Mesendoderm (in vitro differentiated cells): Measurements from ENCODE around the gene LYRM4.
A peak's percentile ranks its signal among the peaks of the same experiment; 100 is the strongest.

ENCODE experiments used
- DNase-seq: peaks from one replicate; pipeline ENCODE4 v3.0.0; 2013
- H2AK5ac ChIP-seq: 2 replicates; pipeline ENCODE4 v1.6.1; 2013; ENCODE audit warnings: low read length, inconsistent platforms
- H2BK120ac ChIP-seq: 2 replicates; pipeline ENCODE4 v1.6.1; 2013; ENCODE audit warnings: low read depth, mild to moderate bottlenecking, low read length, moderate library complexity, mixed read lengths
- H2BK15ac ChIP-seq: replicated peaks from 2 replicates; pipeline ENCODE4 v1.6.1; 2013; ENCODE audit warnings: low read depth, mild to moderate bottlenecking, moderate library complexity
- H2BK5ac ChIP-seq: 2 replicates; pipeline ENCODE4 v1.6.1; 2013; ENCODE audit warnings: low read length, inconsistent platforms
- H3K18ac ChIP-seq: 2 replicates; pipeline ENCODE4 v1.6.1; 2013; ENCODE audit warnings: mild to moderate bottlenecking, low read length, mixed read lengths
- H3K23ac ChIP-seq: one replicate; pipeline ENCODE4 v1.6.1; 2013; ENCODE audit warnings: low read length
- H3K27ac ChIP-seq: 2 replicates; pipeline ENCODE4 v1.5.1; 2013; ENCODE audit warnings: low read depth, mild to moderate bottlenecking, inconsistent platforms, low read length, moderate library complexity
- H3K27me3 ChIP-seq: 2 replicates; pipeline ENCODE4 v1.6.1; 2013; ENCODE audit warnings: low read length, control low read depth, mild to moderate bottlenecking, inconsistent platforms; ENCODE audit not compliant: insufficient read depth, poor library complexity
- H3K36me3 ChIP-seq: 2 replicates; pipeline ENCODE4 v1.6.1; 2013; ENCODE audit warnings: low read length, inconsistent platforms; ENCODE audit not compliant: control insufficient read depth, insufficient read depth
- H3K4ac ChIP-seq: one replicate; pipeline ENCODE4 v1.6.1; 2013; ENCODE audit warnings: low read depth, mild to moderate bottlenecking, low read length, moderate library complexity
- H3K4me1 ChIP-seq: 2 replicates; pipeline ENCODE4 v1.6.1; 2013; ENCODE audit warnings: low read depth, low read length, inconsistent platforms; ENCODE audit not compliant: control insufficient read depth
- H3K4me2 ChIP-seq: 2 replicates; pipeline ENCODE4 v1.6.1; 2013; ENCODE audit warnings: low read length
- H3K4me3 ChIP-seq: 2 replicates; pipeline ENCODE4 v1.5.1; 2013; ENCODE audit warnings: mild to moderate bottlenecking, low read length
- H3K56ac ChIP-seq: one replicate; pipeline ENCODE4 v1.6.1; 2013; ENCODE audit warnings: low read length
- H3K79me1 ChIP-seq: 2 replicates; pipeline ENCODE4 v1.6.1; 2013; ENCODE audit warnings: low read length, inconsistent platforms
- H3K79me2 ChIP-seq: 2 replicates; pipeline ENCODE4 v1.6.1; 2013; ENCODE audit warnings: mild to moderate bottlenecking, low read length; ENCODE audit not compliant: control insufficient read depth, insufficient read depth
- H3K9ac ChIP-seq: 2 replicates; pipeline ENCODE4 v1.6.1; 2013; ENCODE audit warnings: low read length, inconsistent platforms
- H4K5ac ChIP-seq: one replicate; pipeline ENCODE4 v1.6.1; 2013; ENCODE audit warnings: low read length
- H4K8ac ChIP-seq: one replicate; pipeline ENCODE4 v1.6.1; 2013; ENCODE audit warnings: low read depth, mild to moderate bottlenecking, control low read depth, low read length, moderate library complexity
- WGBS: extraction: QIAGEN DNeasy Blood & Tissue Kit; methylation state at CpG from one replicate; pipeline ENCODE4 v1.1.7; 2013; ENCODE audit warnings: low lambda C conversion rate, missing lambda C conversion rate; ENCODE audit not compliant: insufficient coverage; ENCODE audit errors: extremely low coverage; 5-methylcytosine and 5-hydroxymethylcytosine counted together

LYRM4 gene

GRCh38 chr6:5138995-5139827 is 121.5 kb downstream of the LYRM4 start:
- H2BK15ac ChIP-seq, result no peak overlapping the region
- H2BK120ac ChIP-seq, result no peak overlapping the region
- no peak overlapping the region for H3K27ac ChIP-seq
- H3K79me2 ChIP-seq, result no peaks in the 10 kb centered on the region
- H3K4me1 ChIP-seq, result no peaks in the 10 kb centered on the region
- H3K23ac ChIP-seq, result no peak overlapping the region
- H3K4ac ChIP-seq, result no peak overlapping the region
- no peak overlapping the region for H4K5ac ChIP-seq
- H3K27me3 ChIP-seq, result no peaks in the 10 kb centered on the region
- no peak overlapping the region for H4K8ac ChIP-seq
- H3K79me1 ChIP-seq, result peaks cover 2% of the 10 kb centered on the region
- H3K36me3 ChIP-seq, result no peaks in the 10 kb centered on the region
- peak; percentile 22 for DNase-seq
- H3K4me2 ChIP-seq, result no peak overlapping the region
- WGBS, result no CpG with 5 or more reads among the region's 13 CpGs
- H3K18ac ChIP-seq, result no peak overlapping the region
- no peak overlapping the region for H3K56ac ChIP-seq
- H3K9ac ChIP-seq, result no peak overlapping the region
- H2AK5ac ChIP-seq, result no peak overlapping the region
- no peak overlapping the region for H2BK5ac ChIP-seq
- no peak overlapping the region for H3K4me3 ChIP-seq

GRCh38 chr6:5136851-5137250 is 123.9 kb downstream of the LYRM4 start:
- H2AK5ac ChIP-seq, result no peak overlapping the region
- DNase-seq, result no peak
- no peak overlapping the region for H3K56ac ChIP-seq
- no peak overlapping the region for H3K27ac ChIP-seq
- H3K18ac ChIP-seq, result no peak overlapping the region
- H3K23ac ChIP-seq, result no peak overlapping the region
- no CpG with 5 or more reads among the region's 8 CpGs for WGBS
- no peak overlapping the region for H3K4me2 ChIP-seq
- no peak overlapping the region for H2BK120ac ChIP-seq
- H4K5ac ChIP-seq, result no peak overlapping the region
- no peaks in the 10 kb centered on the region for H3K4me1 ChIP-seq
- no peak overlapping the region for H3K4me3 ChIP-seq
- H2BK5ac ChIP-seq, result no peak overlapping the region
- H3K79me1 ChIP-seq, result peaks cover 2% of the 10 kb centered on the region
- H3K36me3 ChIP-seq, result no peaks in the 10 kb centered on the region
- H3K79me2 ChIP-seq, result no peaks in the 10 kb centered on the region
- H3K4ac ChIP-seq, result no peak overlapping the region
- no peak overlapping the region for H4K8ac ChIP-seq
- no peak overlapping the region for H3K9ac ChIP-seq
- no peaks in the 10 kb centered on the region for H3K27me3 ChIP-seq
- H2BK15ac ChIP-seq, result no peak overlapping the region

GRCh38 chr6:5135788-5136376 is 124.9 kb downstream of the LYRM4 start:
- Histone ChIP-seq H3K4me1 (no peaks in the 10 kb centered on the region), H3K23ac (no peak overlapping the region), H2BK120ac (no peak overlapping the region), H3K4me3 (no peak overlapping the region), H3K18ac (no peak overlapping the region), H3K36me3 (no peaks in the 10 kb centered on the region), H3K27me3 (no peaks in the 10 kb centered on the region), H2BK15ac (no peak overlapping the region), H2BK5ac (no peak overlapping the region), H3K9ac (no peak overlapping the region), H2AK5ac (no peak overlapping the region), H3K4me2 (no peak overlapping the region), H3K4ac (no peak overlapping the region), H3K79me1 (peaks cover 2% of the 10 kb centered on the region), H4K8ac (no peak overlapping the region), H3K27ac (no peak overlapping the region), H4K5ac (no peak overlapping the region), H3K79me2 (no peaks in the 10 kb centered on the region), H3K56ac (no peak overlapping the region)
- WGBS, result no CpG with 5 or more reads among the region's 9 CpGs
- DNase-seq, result peak; percentile 73

- Histone ChIP-seq H2BK15ac (no peak overlapping the region), H4K5ac (no peak overlapping the region), H3K56ac (no peak overlapping the region), H3K23ac (no peak overlapping the region), H2BK5ac (no peak overlapping the region), H2BK120ac (no peak overlapping the region), H3K36me3 (no peaks in the 10 kb centered on the region), H4K8ac (no peak overlapping the region), H3K27ac (no peak overlapping the region), H3K79me2 (no peaks in the 10 kb centered on the region), H3K4me2 (no peak overlapping the region), H3K79me1 (no peaks in the 10 kb centered on the region), H3K27me3 (no peaks in the 10 kb centered on the region), H3K4me1 (no peaks in the 10 kb centered on the region), H2AK5ac (no peak overlapping the region), H3K9ac (no peak overlapping the region), H3K4ac (no peak overlapping the region), H3K4me3 (no peak overlapping the region), H3K18ac (no peak overlapping the region)
- DNase-seq, result no peak
- WGBS, result no CpG with 5 or more reads among the region's 2 CpGs
These were observed 126.8 kb downstream of the LYRM4 start for GRCh38 chr6:5133943-5134342.

GRCh38 chr6:5132731-5133130 is 128.0 kb downstream of the LYRM4 start:
- Histone ChIP-seq H3K27ac (no peak overlapping the region), H3K18ac (no peak overlapping the region), H3K79me2 (no peaks in the 10 kb centered on the region), H2BK120ac (no peak overlapping the region), H3K4me3 (no peak overlapping the region), H2BK5ac (no peak overlapping the region), H4K8ac (no peak overlapping the region), H3K4me2 (no peak overlapping the region), H3K27me3 (no peaks in the 10 kb centered on the region), H2BK15ac (no peak overlapping the region), H3K56ac (no peak overlapping the region), H4K5ac (no peak overlapping the region), H2AK5ac (no peak overlapping the region), H3K36me3 (no peaks in the 10 kb centered on the region), H3K4me1 (no peaks in the 10 kb centered on the region), H3K9ac (no peak overlapping the region), H3K79me1 (no peaks in the 10 kb centered on the region), H3K23ac (no peak overlapping the region), H3K4ac (no peak overlapping the region)
- no CpG with 5 or more reads among the region's 7 CpGs for WGBS
- peak; percentile 41 for DNase-seq
